ENCODE results near the gene GORASP2. TPM values are rescaled to one million over a fixed set of nuclear protein-coding genes. Genes with fewer than 3 reads are reported as not detected.

The GORASP2 gene
- total RNA-seq, 1 experiment from 2014 or later: 102 TPM

DNA sequence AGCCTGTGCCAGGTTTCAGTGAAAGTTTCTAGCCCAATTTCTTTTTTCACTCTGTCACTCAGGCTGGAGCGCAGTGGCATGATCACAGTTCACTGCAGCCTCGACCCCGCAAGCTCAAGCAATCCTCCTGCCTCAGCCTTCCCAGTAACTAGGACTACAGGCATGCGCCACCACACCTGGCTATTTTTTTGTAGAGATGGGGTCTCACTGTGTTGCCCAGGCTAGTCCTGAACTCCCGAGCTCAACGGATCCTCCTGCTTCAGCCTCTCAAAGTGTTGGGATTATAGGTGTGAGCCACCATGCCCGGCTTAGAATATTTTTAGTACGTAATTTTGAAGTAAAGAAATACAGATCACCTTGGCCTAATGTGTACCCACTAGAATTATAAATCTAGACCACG is 87.1 kb downstream of the GORASP2 start:
- DNase-seq (ENCODE audit: low spot score): no peak
- TF ChIP-seq, protein P1, sequence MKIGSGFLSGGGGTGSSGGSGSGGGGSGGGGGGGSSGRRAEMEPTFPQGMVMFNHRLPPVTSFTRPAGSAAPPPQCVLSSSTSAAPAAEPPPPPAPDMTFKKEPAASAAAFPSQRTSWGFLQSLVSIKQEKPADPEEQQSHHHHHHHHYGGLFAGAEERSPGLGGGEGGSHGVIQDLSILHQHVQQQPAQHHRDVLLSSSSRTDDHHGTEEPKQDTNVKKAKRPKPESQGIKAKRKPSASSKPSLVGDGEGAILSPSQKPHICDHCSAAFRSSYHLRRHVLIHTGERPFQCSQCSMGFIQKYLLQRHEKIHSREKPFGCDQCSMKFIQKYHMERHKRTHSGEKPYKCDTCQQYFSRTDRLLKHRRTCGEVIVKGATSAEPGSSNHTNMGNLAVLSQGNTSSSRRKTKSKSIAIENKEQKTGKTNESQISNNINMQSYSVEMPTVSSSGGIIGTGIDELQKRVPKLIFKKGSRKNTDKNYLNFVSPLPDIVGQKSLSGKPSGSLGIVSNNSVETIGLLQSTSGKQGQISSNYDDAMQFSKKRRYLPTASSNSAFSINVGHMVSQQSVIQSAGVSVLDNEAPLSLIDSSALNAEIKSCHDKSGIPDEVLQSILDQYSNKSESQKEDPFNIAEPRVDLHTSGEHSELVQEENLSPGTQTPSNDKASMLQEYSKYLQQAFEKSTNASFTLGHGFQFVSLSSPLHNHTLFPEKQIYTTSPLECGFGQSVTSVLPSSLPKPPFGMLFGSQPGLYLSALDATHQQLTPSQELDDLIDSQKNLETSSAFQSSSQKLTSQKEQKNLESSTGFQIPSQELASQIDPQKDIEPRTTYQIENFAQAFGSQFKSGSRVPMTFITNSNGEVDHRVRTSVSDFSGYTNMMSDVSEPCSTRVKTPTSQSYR (CRISPR knock-in tag; IDR thresholded peaks at IDR 0.05): no peak
- TF ChIP-seq JUN (CRISPR knock-in tag; IDR thresholded peaks at IDR 0.05) (no peak), ZNF121 (CRISPR knock-in tag; IDR thresholded peaks at IDR 0.05) (peak; percentile 92), ZNF263 (CRISPR knock-in tag; IDR thresholded peaks at IDR 0.05; ENCODE audit: low read depth) (no peak)
- H3K36me3 Mint-ChIP-seq: peaks cover 23% of the 10 kb centered on the region
- ChIA-PET CTCF (no interaction called here), POLR2A (no interaction called here)
- H3K4me1 Mint-ChIP-seq: peaks cover 2% of the 10 kb centered on the region; the same call in 1 of the 2 replicates
- H3K4me3 Mint-ChIP-seq: no peak overlapping the region
- no peak for ATAC-seq
- no peaks in the 10 kb centered on the region for H3K27me3 Mint-ChIP-seq (ENCODE audit: low read depth)
- H3K9me3 Mint-ChIP-seq: no peaks in the 10 kb centered on the region
- H3K27ac Mint-ChIP-seq: peak overlapping the region; percentile 23; the same call in 1 of the 2 replicates

Other genes with a start within 250 kb of the GORASP2 start
- 1.7 to 9.7 TPM (median 7.0 TPM) in 3 replicates for gene SP5, start 213.9 kb upstream of the GORASP2 start, total RNA-seq (2021)
- gene ERICH2, start 158.9 kb upstream of the GORASP2 start, total RNA-seq (2021): 1.1 to 1.6 TPM (median 1.1 TPM) in 3 replicates
- gene GAD1, start 112.4 kb upstream of the GORASP2 start, total RNA-seq (2021): 2.5 to 3.6 TPM (median 2.6 TPM) in 3 replicates
- 91.1 to 99.6 TPM (median 93.9 TPM) in 3 replicates for gene TLK1, start 231.6 kb downstream of the GORASP2 start, total RNA-seq (2021)

Measured in WTC11 (cell line).